Dedifferentiated amniotic fluid mesenchymal stem cell (primary cell): ENCODE measurements around the gene GTPBP4.
A peak's percentile ranks its signal among the peaks of the same experiment; 100 is the strongest.

Experiments used
- DNase-seq: peaks from one replicate; pipeline ENCODE4 v3.0.0-alpha.2; 2016; ENCODE audit errors: extremely low spot score

GTPBP4 gene

DNA sequence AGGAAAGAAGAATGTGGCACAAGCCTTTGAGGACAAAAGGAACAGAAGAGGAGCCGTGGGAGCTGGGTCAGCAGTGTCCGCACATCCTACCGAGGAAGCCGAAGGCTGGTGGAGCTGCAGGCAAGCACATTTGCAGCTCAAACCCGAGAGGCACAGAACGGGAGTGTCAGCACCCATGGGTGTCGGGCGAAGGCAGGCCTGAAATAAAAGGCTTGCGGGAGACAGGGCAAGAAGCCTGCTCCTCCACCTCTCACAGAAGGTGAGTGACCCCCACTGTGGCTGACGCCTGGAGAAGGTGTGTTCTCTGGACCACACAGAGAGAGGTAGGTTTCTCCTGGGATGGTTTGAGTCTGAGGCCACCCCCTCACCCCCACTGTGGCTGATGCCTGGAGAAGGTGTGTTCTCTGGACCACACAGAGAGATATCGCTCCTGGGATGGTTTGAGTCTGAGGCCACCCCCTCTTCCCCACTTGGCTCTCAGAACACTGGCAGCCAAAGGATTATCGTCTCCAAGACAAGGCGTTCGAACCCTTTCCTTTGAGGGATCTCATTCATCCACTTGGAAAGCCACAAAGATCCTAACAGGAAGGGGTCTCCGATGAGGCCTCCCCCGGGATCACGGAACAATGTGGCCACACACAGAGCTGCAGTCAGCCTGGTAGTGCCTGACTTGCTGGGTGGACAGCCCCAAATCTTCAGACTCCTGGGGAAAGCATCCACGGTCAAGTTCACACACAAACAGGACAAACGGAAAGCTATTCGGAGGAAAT lies 21.6 kb upstream of the GTPBP4 start:
- no peak for DNase-seq

DNA sequence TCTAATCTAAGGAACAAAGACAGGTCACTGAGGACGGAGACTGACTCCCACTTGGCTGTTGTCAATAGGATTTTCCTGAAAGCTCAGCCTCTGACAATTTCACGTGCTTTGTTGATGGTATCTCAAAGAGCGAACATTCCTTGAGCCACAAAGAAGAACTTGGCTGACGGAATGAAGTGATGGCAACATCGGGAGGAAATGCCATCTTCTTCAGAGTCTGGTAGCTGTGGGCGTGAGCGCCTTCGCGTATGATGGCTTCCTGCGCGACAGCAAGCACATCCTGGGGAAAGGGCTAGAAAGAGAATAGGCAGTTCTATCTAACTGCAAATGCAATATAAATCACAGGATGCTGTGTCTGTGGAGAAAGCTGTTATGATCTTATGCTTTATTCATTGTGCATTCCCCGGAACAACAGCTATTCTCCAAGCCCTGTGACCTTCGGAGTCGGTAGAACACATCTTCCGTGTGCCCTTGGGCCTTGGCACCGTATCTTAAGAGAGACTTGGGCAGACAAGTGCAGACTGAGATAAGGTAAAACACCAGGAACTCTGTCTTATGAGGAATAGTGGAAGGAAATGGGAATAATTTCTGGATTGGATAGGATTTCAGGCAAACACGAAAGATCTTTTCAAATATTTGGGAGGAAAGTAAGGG lies 19.6 kb upstream of the GTPBP4 start:
- DNase-seq = no peak

DNA sequence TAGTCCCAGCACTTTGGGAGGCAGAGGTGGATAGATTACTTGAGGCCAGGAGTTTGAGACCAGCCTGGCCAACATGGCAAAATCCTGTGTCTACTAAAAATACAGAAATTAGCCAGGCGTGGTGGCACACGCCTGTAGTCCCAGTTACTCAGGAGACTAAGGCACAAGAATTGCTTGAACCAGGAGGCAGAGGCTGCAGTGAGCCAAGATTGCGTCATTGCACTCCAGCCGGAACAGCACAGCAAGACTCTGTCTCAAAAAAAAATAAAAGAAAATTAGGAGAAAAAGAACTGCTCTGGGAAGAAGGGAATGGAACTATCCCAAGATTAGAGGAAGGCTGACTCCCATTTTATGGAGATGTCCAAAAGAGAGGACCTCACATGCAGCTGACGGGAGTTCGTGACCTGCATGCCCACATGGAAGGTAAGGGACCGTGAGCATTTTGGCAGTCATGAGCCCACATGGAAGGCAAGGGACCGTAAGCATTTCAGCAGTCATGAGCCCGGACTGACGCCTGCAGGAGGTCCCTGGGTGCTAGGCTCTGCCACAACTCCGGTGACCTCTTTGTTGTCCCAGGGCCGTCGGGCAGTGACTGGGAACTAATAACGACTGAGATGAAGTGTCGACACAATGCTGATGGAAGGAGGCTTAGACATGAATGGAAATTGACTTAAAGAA lies 18.6 kb upstream of the GTPBP4 start:
- DNase-seq = no peak

DNA sequence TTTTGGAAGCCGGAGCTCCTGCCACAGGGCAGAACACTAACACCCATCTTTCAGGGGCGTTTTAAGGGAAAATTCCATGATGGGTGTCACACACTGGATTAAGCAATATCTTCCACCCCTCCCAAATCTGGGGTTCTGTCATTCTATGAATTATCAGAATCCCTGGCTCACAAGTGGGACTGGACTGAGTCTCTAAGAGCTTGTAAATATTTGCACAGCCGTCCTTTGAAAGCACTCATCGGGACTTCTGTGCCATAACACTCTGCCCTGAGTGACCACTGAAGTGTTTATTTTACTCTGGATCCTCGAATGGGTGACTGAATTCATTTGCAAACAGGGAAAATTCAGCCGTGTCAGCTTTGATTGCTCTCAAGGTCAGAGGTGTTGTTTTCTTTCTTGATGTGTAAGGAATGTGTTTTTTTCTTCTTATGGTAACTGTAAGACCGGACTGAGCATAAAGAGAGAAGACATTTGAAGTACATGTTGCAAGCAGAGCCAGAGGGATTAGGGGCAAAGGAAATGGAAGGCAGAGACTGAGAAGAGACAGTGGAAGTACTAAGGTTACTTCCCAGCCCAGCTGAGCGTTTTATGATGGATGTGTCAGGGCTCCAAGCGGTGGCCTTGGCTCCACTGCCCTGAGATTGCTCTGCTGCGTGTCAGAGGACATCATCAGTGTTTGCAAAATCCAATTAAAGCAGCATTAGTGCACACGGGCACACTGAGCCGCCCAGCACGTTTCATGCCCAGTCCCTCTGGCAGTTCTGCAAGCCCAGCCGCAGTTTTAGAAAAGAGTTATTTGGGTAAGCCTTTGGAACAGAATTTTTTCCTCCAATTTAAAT lies 17.7 kb upstream of the GTPBP4 start:
- no peak for DNase-seq

DNA sequence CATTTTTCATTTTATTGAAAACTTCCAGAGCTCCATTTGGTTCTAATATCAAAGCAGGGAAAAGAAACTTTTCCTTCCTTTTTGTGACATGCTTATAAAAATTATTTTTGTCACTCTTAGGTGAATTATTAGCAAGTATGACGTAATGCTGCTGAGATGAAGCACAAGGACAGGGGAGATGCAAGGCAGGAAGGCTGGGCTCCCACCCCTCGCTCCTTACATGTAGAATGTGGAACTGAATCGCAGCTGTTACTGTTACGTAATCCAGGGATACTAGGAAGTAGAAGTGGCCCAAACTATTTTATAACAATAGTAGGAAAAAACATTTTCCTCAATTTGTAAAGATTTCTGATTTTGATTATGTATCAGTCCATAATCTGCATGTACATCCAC lies 17.1 kb upstream of the GTPBP4 start:
- no peak for DNase-seq

DNA sequence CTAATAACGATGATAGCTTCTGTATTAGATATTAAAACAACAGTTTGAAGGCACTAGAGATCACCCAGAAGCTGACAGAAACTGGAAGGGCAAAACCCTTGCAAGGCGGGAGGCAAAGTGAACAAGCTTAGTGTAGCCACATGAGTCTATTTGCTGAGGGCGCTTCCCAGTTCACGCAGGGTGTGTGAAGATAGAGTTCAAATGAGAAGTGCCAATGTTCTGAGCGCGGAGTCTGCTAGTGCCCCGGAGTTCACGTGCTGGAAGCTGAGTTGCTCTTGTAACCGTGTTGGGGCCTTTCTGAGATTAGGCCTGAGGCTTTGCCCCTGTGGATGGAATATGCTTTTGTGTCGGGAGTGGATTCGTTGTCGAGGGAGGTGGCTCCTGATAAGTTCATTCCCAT lies 16.6 kb upstream of the GTPBP4 start:
- no peak for DNase-seq

DNA sequence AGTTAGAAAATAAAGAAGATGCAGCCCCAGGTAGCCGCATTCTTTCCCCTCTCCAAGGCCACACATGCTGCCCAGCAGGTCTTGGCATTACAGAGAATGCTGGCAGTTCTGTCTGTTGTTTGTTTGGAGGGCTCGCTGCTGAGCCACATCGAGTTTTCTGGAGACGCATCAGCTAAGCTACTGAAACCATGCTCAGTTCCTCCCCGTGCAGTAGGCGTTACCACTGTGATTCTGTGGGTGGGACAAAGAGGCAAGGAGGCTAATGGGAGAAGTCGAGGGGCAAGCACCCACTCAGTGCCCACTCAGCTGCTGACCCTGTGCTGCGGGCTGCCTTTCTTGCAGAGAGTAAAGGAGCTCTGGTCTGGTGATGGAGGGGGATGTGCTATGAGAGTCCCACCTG lies 15.5 kb upstream of the GTPBP4 start:
- no peak for DNase-seq

DNA sequence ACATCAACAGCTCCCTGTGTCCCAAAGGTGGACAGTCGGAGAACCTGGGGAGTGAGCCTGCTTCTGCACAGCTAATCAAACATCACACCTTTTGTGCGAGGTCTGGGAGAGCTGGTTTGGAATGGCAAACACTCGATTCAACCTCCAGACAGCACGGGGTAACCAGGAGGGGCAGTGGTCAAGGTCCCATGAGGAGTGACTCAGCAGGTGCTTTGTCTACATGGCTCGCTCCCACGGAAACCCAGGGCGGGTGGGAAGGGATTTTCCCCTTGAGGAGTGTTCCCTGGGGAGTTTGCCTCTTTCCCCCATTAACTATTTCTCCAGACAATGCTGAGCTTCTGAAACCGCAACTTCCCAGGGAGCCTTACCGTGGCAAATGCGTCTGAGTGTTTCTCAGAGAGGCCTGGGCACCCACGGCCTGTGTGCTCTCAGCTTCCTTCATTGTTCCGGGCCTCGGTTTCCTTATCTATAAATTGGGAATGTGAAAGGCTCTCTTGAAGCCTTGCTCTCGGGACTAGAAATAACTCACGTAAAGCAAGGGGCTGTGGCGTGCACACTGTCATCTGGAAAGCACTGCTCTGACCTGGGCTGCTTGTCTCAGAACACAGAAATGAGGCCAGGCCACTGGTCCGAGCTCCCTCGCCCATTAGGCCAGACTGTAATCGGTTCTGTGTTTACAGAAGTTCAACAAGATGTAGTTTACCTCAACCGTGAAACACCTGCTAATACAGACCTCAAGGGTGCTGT lies 14.0 kb upstream of the GTPBP4 start:
- no peak for DNase-seq

DNA sequence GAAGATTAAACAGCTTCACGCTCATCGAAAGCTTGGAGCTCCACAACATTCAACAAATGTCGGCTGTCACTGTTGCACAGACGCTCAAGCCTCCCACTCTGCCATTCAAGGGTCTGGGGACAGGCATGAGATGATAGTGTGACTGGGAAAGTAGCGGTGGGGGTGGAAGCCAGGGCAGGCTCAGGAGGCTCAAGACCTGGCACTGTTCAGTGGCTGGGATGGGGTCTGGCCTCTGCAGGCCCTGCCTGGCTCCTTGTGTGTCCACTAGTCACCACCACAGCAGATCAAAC lies 13.5 kb upstream of the GTPBP4 start:
- no peak for DNase-seq

DNA sequence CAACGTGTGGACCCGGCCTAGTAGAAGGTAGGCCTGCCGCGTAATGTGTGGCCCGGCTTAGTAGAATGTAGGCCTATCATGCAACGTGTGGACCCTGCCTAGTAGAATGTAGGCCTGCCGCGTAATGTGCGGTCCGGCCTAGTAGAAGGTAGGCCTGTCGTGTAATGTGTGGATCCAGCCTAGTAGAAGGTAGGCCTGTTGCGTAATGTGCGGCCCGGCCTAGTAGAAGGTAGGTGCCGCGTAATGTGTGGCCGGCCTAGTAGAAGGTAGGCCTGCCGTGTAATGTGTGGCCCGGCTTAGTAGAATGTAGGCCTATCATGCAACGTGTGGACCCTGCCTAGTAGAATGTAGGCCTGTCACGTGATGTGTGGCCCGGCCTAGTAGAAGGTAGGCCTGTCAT lies 11.9 kb upstream of the GTPBP4 start:
- DNase-seq = no peak

DNA sequence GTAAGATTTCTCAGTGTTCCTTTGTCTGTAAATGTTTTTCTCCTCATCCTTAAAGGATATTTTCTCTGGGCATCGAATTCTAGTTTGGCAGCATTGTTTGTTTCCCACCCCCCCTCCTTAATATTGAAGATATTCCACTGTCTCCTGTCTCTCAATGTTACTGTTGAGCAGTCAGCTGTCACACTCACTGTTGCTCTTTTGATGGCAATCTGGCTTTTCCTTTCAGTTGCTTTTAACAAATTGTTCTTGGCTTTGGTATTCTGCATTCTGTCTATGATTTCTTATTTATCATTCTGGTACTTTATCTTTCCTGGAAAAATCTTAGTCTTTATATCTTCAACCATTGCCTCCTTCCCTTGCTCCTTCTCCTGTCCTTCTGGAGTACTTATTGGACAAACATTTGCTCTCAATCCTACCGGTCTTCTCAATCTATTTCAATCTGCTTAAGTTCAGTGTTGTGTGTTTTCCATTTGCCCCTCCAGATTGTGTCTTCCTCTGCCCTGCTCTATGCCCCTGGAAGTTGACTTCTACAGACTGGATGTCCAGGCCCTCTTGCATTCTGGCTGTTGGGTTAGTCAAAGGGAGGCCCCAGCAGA lies 9.3 kb upstream of the GTPBP4 start:
- DNase-seq = no peak

DNA sequence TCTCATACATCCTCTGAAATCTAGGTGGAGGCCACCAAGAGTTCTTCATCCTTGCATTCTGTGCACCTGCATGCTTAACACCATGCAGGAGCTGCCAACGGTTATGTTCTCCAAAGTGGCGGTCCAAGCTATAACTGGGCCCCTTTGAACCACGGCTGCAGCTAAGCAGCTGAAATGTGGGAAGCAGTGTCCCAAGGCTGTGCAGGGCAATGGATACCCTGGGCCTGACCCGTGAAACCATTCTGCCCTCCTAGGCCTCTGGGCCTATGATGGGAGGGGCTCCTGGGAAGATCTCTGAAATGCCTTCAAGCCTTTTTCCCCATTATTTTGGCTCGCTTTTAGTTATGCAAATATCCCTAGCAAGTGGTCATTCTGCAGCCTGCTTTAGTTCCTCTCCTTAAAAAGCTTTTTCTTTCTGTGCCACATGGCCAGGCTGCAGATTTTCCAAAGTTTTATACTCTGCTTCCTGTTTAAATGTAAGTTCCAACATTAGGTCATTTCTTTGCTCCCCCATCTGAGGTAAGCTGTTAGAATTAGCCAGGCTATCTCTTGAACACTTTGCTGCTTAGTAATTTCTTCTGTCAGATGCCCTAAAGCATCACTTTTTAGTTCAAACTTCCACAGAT lies 7.7 kb upstream of the GTPBP4 start:
- DNase-seq = no peak

DNA sequence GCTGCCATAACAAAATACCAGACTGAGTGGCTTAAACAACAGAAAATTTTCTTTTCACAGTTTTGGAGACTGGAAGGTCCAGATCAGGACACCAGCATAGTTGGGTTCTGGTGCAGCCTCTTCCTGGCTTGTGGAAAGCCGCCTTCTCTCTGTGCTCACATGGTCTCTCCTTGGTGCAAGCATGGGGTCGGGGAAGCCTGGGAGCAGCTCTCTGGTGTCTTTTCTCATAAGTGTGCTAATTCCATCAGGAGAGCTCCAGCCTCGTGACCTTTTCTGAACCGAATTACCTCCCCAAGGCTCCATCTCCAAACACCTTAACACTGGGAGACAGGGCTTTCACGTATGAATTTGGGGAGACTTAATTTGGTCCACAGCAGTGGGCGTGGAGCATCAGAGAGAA lies 4.8 kb upstream of the GTPBP4 start:
- no peak for DNase-seq

DNA sequence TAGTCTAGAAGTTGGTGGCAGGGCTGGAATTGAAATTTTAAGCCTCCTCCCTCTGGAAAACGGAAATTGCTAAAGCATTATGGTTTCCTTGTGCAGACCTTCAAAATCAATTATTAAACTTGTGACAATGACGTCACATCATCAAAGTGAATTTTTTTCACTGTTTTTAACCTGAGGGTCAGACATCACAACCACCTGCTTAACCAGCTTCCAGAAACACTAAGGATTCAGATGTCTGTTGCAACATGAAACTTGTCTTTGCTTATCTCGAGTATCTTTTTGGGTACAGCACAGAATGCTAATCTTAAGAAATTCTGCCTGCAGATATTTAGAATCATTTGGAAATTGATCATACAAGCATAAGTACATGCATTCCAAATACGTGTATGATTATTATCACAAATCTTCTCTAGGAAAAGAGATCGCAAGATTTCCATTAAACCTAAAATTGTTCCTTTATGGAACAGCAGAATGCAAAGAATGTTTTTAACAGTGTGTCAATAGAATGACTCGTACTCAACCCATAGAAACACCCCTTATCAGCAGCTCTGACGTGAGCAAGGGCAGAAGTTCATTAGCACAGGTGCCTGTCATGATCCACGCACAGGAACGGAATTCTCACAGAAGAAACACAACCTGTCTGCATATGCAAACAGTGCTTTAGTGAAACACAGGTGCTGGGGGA lies 4.1 kb upstream of the GTPBP4 start:
- DNase-seq = no peak

DNA sequence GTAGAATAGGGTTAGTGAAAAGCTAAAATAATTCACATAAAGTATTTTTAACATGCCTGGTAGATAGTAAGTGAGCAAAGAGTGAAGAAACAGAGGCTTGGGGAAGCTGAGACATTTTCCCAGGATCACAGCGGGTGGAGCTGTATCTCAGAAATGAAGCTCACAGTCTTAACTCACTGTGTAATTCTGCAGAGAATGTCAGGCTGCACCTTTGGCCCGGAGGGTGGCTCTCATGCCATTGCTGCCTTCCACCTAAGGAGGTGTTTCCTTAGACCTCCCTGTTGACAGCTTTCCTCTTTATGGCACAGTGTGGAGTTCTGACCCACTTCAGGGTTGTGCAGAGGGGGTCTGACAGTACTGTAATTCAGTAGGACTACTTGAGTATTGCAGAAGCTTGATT lies 2.9 kb upstream of the GTPBP4 start:
- no peak for DNase-seq

DNA sequence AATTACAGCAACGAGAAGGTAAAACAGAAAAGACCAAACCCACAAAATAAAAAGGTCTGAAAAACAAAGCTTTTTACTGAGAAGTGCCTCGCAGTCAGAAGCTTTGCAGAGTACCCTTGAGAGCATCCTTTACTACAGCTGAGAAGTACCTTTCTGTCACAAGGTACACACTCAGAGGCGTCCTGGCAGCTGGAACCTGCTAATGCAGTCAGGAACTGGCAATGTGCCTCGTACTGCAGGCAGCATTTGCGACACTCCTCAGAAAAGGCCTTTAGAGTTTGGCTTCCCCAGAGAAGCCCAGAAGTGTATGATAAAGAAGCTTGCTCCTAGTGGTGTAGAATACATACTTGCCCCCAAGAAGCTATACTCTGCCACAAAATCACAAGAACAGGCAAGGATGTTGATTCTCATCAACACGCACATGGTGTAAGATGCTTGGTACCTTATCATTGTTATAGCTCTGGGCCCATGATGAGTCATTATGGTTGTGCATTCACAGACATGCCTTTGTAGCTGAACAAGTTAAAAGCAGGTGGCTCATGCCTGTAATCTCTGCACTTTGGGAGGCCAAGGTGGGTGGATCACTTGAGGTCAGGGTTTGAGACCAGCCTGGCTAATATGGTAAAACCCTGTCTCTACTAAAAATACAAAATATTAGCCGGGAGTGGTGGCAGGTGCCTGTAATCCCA lies 2.0 kb upstream of the GTPBP4 start:
- DNase-seq = no peak

DNA sequence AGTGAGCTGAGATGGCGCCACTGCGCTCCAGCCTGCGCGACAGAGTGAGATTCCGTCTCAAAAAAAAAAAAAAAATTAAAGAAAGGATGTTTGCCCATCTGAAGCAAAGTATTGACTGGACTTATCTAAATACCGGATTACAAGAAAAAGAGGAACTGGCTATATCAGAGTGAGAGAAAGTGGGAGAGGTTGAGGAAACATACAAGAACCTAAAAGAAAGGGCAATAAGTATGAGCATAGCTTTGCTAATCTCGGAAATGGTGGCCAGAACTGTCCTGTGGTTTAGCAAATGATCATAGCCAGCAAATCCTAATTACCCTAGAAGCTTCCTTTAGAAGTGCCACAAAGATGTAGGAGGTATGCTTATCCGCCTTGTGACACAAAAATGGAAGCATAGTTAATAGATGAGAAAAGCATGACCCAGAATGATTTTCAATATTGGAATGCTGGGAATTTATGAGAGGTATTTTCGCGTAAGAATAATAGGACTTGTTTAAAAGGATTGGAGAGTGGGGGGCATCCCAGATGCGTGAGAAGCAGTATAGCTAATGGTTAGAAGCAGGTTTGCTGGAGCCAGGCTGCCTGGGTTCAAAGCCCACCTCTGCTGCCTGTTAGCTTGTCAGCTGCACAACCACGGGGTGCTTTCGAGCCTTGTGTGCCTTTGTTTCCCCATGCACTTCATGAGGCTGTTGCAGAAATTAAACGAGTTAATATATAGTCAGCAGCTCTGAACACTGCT lies 1.2 kb upstream of the GTPBP4 start:
- peak; percentile 44 for DNase-seq

DNA sequence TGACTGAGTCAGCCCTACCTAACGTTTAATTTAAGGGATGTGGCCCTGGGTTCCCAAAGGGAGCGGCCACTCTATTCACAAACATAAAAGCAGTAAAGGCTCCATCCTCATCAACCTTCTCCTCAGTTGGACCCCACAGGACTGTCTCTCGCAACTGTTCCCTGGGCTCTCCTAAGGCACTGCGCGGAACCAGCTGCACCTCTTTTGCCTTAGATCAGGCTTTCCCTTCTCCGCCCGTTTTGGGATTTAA lies 689 bp upstream of the GTPBP4 start:
- no peak for DNase-seq
